Measurements from ENCODE around the gene SPATA21. TPM values are rescaled to one million over a fixed set of nuclear protein-coding genes. Genes with fewer than 3 reads are reported as not detected.

The SPATA21 gene
- total RNA-seq, 2 donors from 2014 or later: not detected

- H3K4me3 ChIP-seq: no peak overlapping the region
- no peaks in the 10 kb centered on the region for H3K27me3 ChIP-seq
- DNase-seq (ENCODE audit: low spot score): no peak
- H3K36me3 ChIP-seq: no peaks in the 10 kb centered on the region
- H3K27ac ChIP-seq: no peak overlapping the region
- H3K9me3 ChIP-seq: no peaks in the 10 kb centered on the region
- H3K4me1 ChIP-seq: no peaks in the 10 kb centered on the region
- no peak for TF ChIP-seq CTCF (IDR thresholded peaks at IDR 0.05)
These were observed 18.3 kb downstream of the SPATA21 start for GRCh38 chr1:16418823-16419425.

- no peak for DNase-seq (ENCODE audit: low spot score)
- no peak for TF ChIP-seq CTCF (IDR thresholded peaks at IDR 0.05)
- Histone ChIP-seq H3K27ac (no peak overlapping the region), H3K27me3 (no peaks in the 10 kb centered on the region), H3K9me3 (no peaks in the 10 kb centered on the region), H3K4me3 (no peak overlapping the region), H3K36me3 (no peaks in the 10 kb centered on the region), H3K4me1 (no peaks in the 10 kb centered on the region)
These were observed 24.0 kb downstream of the SPATA21 start for GRCh38 chr1:16413191-16413590.

GRCh38 chr1:16410803-16411202 lies 26.4 kb downstream of the SPATA21 start:
- Histone ChIP-seq H3K9me3 (no peaks in the 10 kb centered on the region), H3K27me3 (no peaks in the 10 kb centered on the region), H3K4me1 (no peaks in the 10 kb centered on the region), H3K4me3 (no peak overlapping the region), H3K27ac (no peak overlapping the region), H3K36me3 (no peaks in the 10 kb centered on the region)
- no peak for TF ChIP-seq CTCF (IDR thresholded peaks at IDR 0.05)
- DNase-seq (ENCODE audit: low spot score): no peak

- no peak for TF ChIP-seq CTCF (IDR thresholded peaks at IDR 0.05)
- no peaks in the 10 kb centered on the region for H3K36me3 ChIP-seq
- no peaks in the 10 kb centered on the region for H3K9me3 ChIP-seq
- DNase-seq (ENCODE audit: low spot score): no peak
- H3K27ac ChIP-seq: no peak overlapping the region
- H3K4me3 ChIP-seq: no peak overlapping the region
- no peaks in the 10 kb centered on the region for H3K27me3 ChIP-seq
- no peaks in the 10 kb centered on the region for H3K4me1 ChIP-seq
These were observed 27.6 kb downstream of the SPATA21 start for GRCh38 chr1:16409536-16410152.

- no peak for TF ChIP-seq CTCF (IDR thresholded peaks at IDR 0.05)
- H3K36me3 ChIP-seq: no peaks in the 10 kb centered on the region
- H3K27me3 ChIP-seq: no peaks in the 10 kb centered on the region
- DNase-seq (ENCODE audit: low spot score): no peak
- no peak overlapping the region for H3K27ac ChIP-seq
- H3K9me3 ChIP-seq: no peaks in the 10 kb centered on the region
- no peak overlapping the region for H3K4me3 ChIP-seq
- H3K4me1 ChIP-seq: no peaks in the 10 kb centered on the region
These were observed 30.4 kb downstream of the SPATA21 start for GRCh38 chr1:16406868-16407267.

GRCh38 chr1:16405441-16405840 lies 31.8 kb downstream of the SPATA21 start:
- no peak overlapping the region for H3K27ac ChIP-seq
- no peak for DNase-seq (ENCODE audit: low spot score)
- no peaks in the 10 kb centered on the region for H3K4me1 ChIP-seq
- no peak overlapping the region for H3K4me3 ChIP-seq
- H3K27me3 ChIP-seq: no peaks in the 10 kb centered on the region
- H3K9me3 ChIP-seq: no peaks in the 10 kb centered on the region
- TF ChIP-seq CTCF (IDR thresholded peaks at IDR 0.05): no peak
- H3K36me3 ChIP-seq: no peaks in the 10 kb centered on the region

Measured in right atrium auricular region (tissue), 2 donors.